HEK293T (cell line): ENCODE measurements around the gene WDR27.

Experiments used
- CTCF ChIA-PET: fragments of 350-600 bp; formaldehyde crosslinking; extraction: SDS; loops from one replicate; lab custom pipeline; 2021; ENCODE audit warnings: antibody characterized with exemption, inconsistent platforms; lab: Yijun Ruan, JAX
- POLR2A ChIA-PET: fragments of 350-600 bp; formaldehyde crosslinking; extraction: SDS; loops from one replicate; lab custom pipeline; 2020; ENCODE audit warnings: antibody characterized with exemption, inconsistent platforms; lab: Yijun Ruan, JAX
- DNase-seq: peaks from one replicate; pipeline ENCODE4 v3.0.0; 2012; ENCODE audit warnings: mixed read lengths; ENCODE audit errors: extremely low spot score
- ARNT ChIP-seq: fragments of 450-650 bp; IDR thresholded peaks from 2 replicates; pipeline ENCODE4 v1.6.1; 2017; ENCODE audit warnings: mild to moderate bottlenecking
- BHLHE40 ChIP-seq: fragments of 450-650 bp; IDR thresholded peaks from 2 replicates; pipeline ENCODE4 v1.6.1; 2016; ENCODE audit warnings: mild to moderate bottlenecking, moderate library complexity, borderline replicate concordance
- CTBP1 ChIP-seq: fragments of 450-650 bp; IDR thresholded peaks from 2 replicates; pipeline ENCODE4 v1.6.1; 2016; ENCODE audit warnings: borderline replicate concordance
- ELF4 ChIP-seq: fragments of 450-650 bp; IDR thresholded peaks from 2 replicates; pipeline ENCODE4 v1.6.1; 2017; ENCODE audit warnings: antibody characterized with exemption
- FOXA1 ChIP-seq: fragments of 450-650 bp; IDR thresholded peaks from 2 replicates; pipeline ENCODE4 v1.6.1; 2016; ENCODE audit warnings: mild to moderate bottlenecking
- FOXK2 ChIP-seq: fragments of 450-650 bp; IDR thresholded peaks from 2 replicates; pipeline ENCODE4 v1.6.1; 2016; ENCODE audit warnings: mild to moderate bottlenecking
- FOXM1 ChIP-seq: fragments of 450-650 bp; IDR thresholded peaks from 2 replicates; pipeline ENCODE4 v1.6.1; 2017; ENCODE audit warnings: mild to moderate bottlenecking, borderline replicate concordance
- HDGF ChIP-seq: fragments of 450-650 bp; IDR thresholded peaks from 2 replicates; pipeline ENCODE4 v1.6.1; 2017; ENCODE audit warnings: antibody characterized with exemption, borderline replicate concordance
- L3MBTL2 ChIP-seq: fragments of 450-650 bp; conservative IDR thresholded peaks from 2 replicates; pipeline ENCODE4 v1.6.1; 2016; ENCODE audit warnings: mild to moderate bottlenecking
- LEF1 ChIP-seq: fragments of 450-650 bp; IDR thresholded peaks from 2 replicates; pipeline ENCODE4 v1.6.1; 2017; ENCODE audit warnings: mild to moderate bottlenecking, borderline replicate concordance
- NFRKB ChIP-seq: fragments of 450-650 bp; IDR thresholded peaks from 2 replicates; pipeline ENCODE4 v1.6.1; 2016; ENCODE audit warnings: mild to moderate bottlenecking, moderate library complexity
- SP1 ChIP-seq: fragments of 450-650 bp; IDR thresholded peaks from 2 replicates; pipeline ENCODE4 v1.6.1; 2017
- SUZ12 ChIP-seq: fragments of 450-650 bp; IDR thresholded peaks from 2 replicates; pipeline ENCODE4 v1.6.1; 2016; ENCODE audit warnings: mild to moderate bottlenecking
- TARDBP ChIP-seq: fragments of 450-650 bp; IDR thresholded peaks from 2 replicates; pipeline ENCODE4 v1.6.1; 2016
- ZNF384 ChIP-seq: fragments of 450-650 bp; IDR thresholded peaks from 2 replicates; pipeline ENCODE4 v1.6.1; 2016
- TF ChIP-seq, protein P1 (sequence below): fragments of 450-650 bp; IDR thresholded peaks from 2 replicates; pipeline ENCODE4 v1.6.1; 2016

Gene WDR27

GRCh38 chr6:169692516-169692915 is 9.3 kb downstream of the WDR27 start:
- no peak for DNase-seq
- CTCF ChIA-PET: interaction anchor here (0.6 kb wide), 1 partner anchor 11 kb away, joined by 3 read pairs; no protein-coding TSS in a partner anchor
- POLR2A ChIA-PET: interaction anchor here (1.9 kb wide), 1 partner anchor 9 kb away, joined by 7 read pairs; the partner anchor contains the start of genes C6orf120 and WDR27
- TF ChIP-seq FOXA1 (no peak), BHLHE40 (no peak), LEF1 (no peak), L3MBTL2 (no peak), FOXM1 (no peak), CTBP1 (no peak), ARNT (no peak), TARDBP (no peak), FOXK2 (no peak), NFRKB (no peak), HDGF (no peak), SP1 (no peak)
- TF ChIP-seq, protein P1, sequence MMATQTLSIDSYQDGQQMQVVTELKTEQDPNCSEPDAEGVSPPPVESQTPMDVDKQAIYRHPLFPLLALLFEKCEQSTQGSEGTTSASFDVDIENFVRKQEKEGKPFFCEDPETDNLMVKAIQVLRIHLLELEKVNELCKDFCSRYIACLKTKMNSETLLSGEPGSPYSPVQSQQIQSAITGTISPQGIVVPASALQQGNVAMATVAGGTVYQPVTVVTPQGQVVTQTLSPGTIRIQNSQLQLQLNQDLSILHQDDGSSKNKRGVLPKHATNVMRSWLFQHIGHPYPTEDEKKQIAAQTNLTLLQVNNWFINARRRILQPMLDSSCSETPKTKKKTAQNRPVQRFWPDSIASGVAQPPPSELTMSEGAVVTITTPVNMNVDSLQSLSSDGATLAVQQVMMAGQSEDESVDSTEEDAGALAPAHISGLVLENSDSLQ: no peak

GRCh38 chr6:169691260-169691659 is 10.6 kb downstream of the WDR27 start:
- POLR2A ChIA-PET: no interaction called here
- TF ChIP-seq BHLHE40 (no peak), SP1 (no peak), ELF4 (no peak), LEF1 (no peak), ZNF384 (no peak), L3MBTL2 (no peak), FOXK2 (no peak)
- DNase-seq: no peak
- CTCF ChIA-PET: no interaction called here

GRCh38 chr6:169689287-169689686 is 12.5 kb downstream of the WDR27 start:
- TF ChIP-seq HDGF (no peak), L3MBTL2 (no peak), ZNF384 (no peak), LEF1 (no peak), BHLHE40 (no peak), ARNT (no peak), CTBP1 (no peak), FOXA1 (no peak), TARDBP (no peak), NFRKB (no peak), FOXK2 (no peak)
- DNase-seq: no peak
- CTCF ChIA-PET: no interaction called here
- POLR2A ChIA-PET: no interaction called here

- TF ChIP-seq FOXK2 (no peak), HDGF (no peak), LEF1 (no peak), SP1 (no peak), CTBP1 (no peak), ARNT (no peak), FOXA1 (no peak), NFRKB (no peak), TARDBP (no peak), FOXM1 (no peak), SUZ12 (no peak), L3MBTL2 (no peak), BHLHE40 (no peak), ELF4 (no peak)
- TF ChIP-seq, protein P1: no peak
- CTCF ChIA-PET: no interaction called here
- DNase-seq: no peak
- POLR2A ChIA-PET: no interaction called here
Observed at GRCh38 chr6:169685860-169686259, 16.0 kb downstream of the WDR27 start.

- ChIA-PET POLR2A (no interaction called here), CTCF (no interaction called here)
- no peak for DNase-seq
- TF ChIP-seq NFRKB (no peak), BHLHE40 (no peak), L3MBTL2 (no peak), FOXK2 (no peak), ZNF384 (no peak), HDGF (no peak), CTBP1 (no peak), FOXM1 (no peak), FOXA1 (no peak), SUZ12 (no peak), TARDBP (no peak), ARNT (no peak), SP1 (no peak), LEF1 (no peak), ELF4 (no peak)
- TF ChIP-seq, protein P1: no peak
Observed at GRCh38 chr6:169684056-169684455, 17.8 kb downstream of the WDR27 start.

GRCh38 chr6:169678342-169678741 is 23.5 kb downstream of the WDR27 start:
- POLR2A ChIA-PET: interaction anchor here (1.1 kb wide), 1 partner anchor 17 kb away, joined by 3 read pairs; no protein-coding TSS in a partner anchor
- CTCF ChIA-PET: no interaction called here
- DNase-seq: no peak
- no peak for TF ChIP-seq LEF1
- no peak for TF ChIP-seq SUZ12
- TF ChIP-seq CTBP1: no peak
- TF ChIP-seq L3MBTL2: no peak
- no peak for TF ChIP-seq BHLHE40
- no peak for TF ChIP-seq ELF4
- TF ChIP-seq FOXM1: no peak
- TF ChIP-seq, protein P1: no peak
- TF ChIP-seq SP1: no peak
- no peak for TF ChIP-seq FOXA1
- TF ChIP-seq ZNF384: no peak
- no peak for TF ChIP-seq NFRKB
- TF ChIP-seq FOXK2: no peak
